Measurements from ENCODE around the gene STXBP2. TPM values are rescaled to one million over a fixed set of nuclear protein-coding genes. Genes with fewer than 3 reads are reported as not detected.

STXBP2 gene
- total and polyA plus RNA-seq, 4 donors, result 25.9 to 32.7 (median 27.2) TPM

- no peak for TF ChIP-seq CTCF (IDR thresholded peaks at IDR 0.05; ENCODE audit: low read depth, low read length, missing input control)
- no peak for TF ChIP-seq HNF4A (conservative IDR thresholded peaks at IDR 0.05)
- TF ChIP-seq TAF1 (conservative IDR thresholded peaks at IDR 0.05), result no peak
- no peak for TF ChIP-seq FOXA2 (IDR thresholded peaks at IDR 0.05)
These were observed 26.2 kb upstream of the STXBP2 start (continued) for GRCh38 chr19:7610491-7611240.

GRCh38 chr19:7611541-7612279, 25.2 kb upstream of the STXBP2 start:
- TF ChIP-seq REST (IDR thresholded peaks at IDR 0.05) (peak; percentile 92), FOXA1 (IDR thresholded peaks at IDR 0.05) (no peak)
- DNase-seq (ENCODE audit: low spot score), result no peak
- peaks cover 13 to 49% (median 18%) of the 10 kb centered on the region in 4 donors for H3K36me3 ChIP-seq (ENCODE audit: control insufficient read depth in 4 of 4, insufficient read depth in 3 of 4, low read depth in 1 of 4, low read length in 3 of 4)

GRCh38 chr19:7612282-7613274, 24.3 kb upstream of the STXBP2 start:
- no peak for DNase-seq (ENCODE audit: low spot score)
- peaks cover 2 to 9% (median 6%) of the 10 kb centered on the region in 4 donors for H3K4me1 ChIP-seq (ENCODE audit: control insufficient read depth in 4 of 4, insufficient read depth in 4 of 4, low read length in 3 of 4)
- no peak overlapping the region for H3K27ac ChIP-seq (ENCODE audit: low read depth in 1 of 2, low read length in 2 of 2)
- no peak overlapping the region for H3K4me3 ChIP-seq (ENCODE audit: low read depth in 1 of 3, low read length in 3 of 3)
- no peaks in the 10 kb centered on the region for H3K9me3 ChIP-seq (ENCODE audit: control insufficient read depth in 4 of 4, low read length in 3 of 4)
- no peak overlapping the region for H3K9ac ChIP-seq (ENCODE audit: low read depth in 1 of 2, low read length in 2 of 2)
- WGBS, result 94% methylated on average over 81 of the region's 81 CpGs
- no peaks in the 10 kb centered on the region for H3K27me3 ChIP-seq (ENCODE audit: control insufficient read depth in 4 of 4, insufficient read depth in 4 of 4, low read length in 3 of 4)
- H3K36me3 ChIP-seq (ENCODE audit: control insufficient read depth in 4 of 4, insufficient read depth in 3 of 4, low read depth in 1 of 4, low read length in 3 of 4), result peaks cover 19 to 41% (median 19%) of the 10 kb centered on the region in 4 donors
- TF ChIP-seq NR2F2 (IDR thresholded peaks at IDR 0.05), result no peak
- TF ChIP-seq RXRA (IDR thresholded peaks at IDR 0.05), result no peak
- no peak for TF ChIP-seq FOXA1 (IDR thresholded peaks at IDR 0.05)
- no peak for TF ChIP-seq JUND (IDR thresholded peaks at IDR 0.05)
- TF ChIP-seq CTCF (IDR thresholded peaks at IDR 0.05; ENCODE audit: low read depth, low read length, missing input control), result no peak
- TF ChIP-seq REST (IDR thresholded peaks at IDR 0.05), result no peak
- TF ChIP-seq RAD21 (IDR thresholded peaks at IDR 0.05), result no peak
- TF ChIP-seq EGR1 (IDR thresholded peaks at IDR 0.05; ENCODE audit: low read depth in 2 of 2), result no peak
- no peak for TF ChIP-seq YY1 (IDR thresholded peaks at IDR 0.05)
- no peak for TF ChIP-seq SP1 (IDR thresholded peaks at IDR 0.05)
- TF ChIP-seq ATF3 (IDR thresholded peaks at IDR 0.05), result no peak
- no peak for TF ChIP-seq FOXA2 (IDR thresholded peaks at IDR 0.05)

More at GRCh38 chr19:7611541-7612279, 25.2 kb upstream of the STXBP2 start:
- WGBS, result 94% methylated on average over 41 of the region's 41 CpGs
- no peak overlapping the region for H3K27ac ChIP-seq (ENCODE audit: low read depth in 1 of 2, low read length in 2 of 2)
- no peak overlapping the region for H3K9ac ChIP-seq (ENCODE audit: low read depth in 1 of 2, low read length in 2 of 2)
- H3K4me3 ChIP-seq (ENCODE audit: low read depth in 1 of 3, low read length in 3 of 3), result no peak overlapping the region
- H3K27me3 ChIP-seq (ENCODE audit: control insufficient read depth in 4 of 4, insufficient read depth in 4 of 4, low read length in 3 of 4), result no peaks in the 10 kb centered on the region
- H3K9me3 ChIP-seq (ENCODE audit: control insufficient read depth in 4 of 4, low read length in 3 of 4), result no peaks in the 10 kb centered on the region
- H3K4me1 ChIP-seq (ENCODE audit: control insufficient read depth in 4 of 4, insufficient read depth in 4 of 4, low read length in 3 of 4), result peaks cover 0 to 3% (median 1%) of the 10 kb centered on the region in 4 donors
